HepG2 (cell line): ENCODE measurements around the gene CDC14A. TPM values are rescaled to one million over a fixed set of nuclear protein-coding genes. Genes with fewer than 3 reads are reported as not detected.
A peak's percentile ranks its signal among the peaks of the same experiment; 100 is the strongest.

Source experiments
- CBX5 ChIP-seq: sonication (generic); formaldehyde crosslinking; IDR thresholded peaks from 2 replicates; pipeline ENCODE4 v1.4.0; 2020; ENCODE audit warnings: missing genetic modification reagents, borderline replicate concordance
- LCORL ChIP-seq, 2 experiments: fragments of 450-650 bp in 1 of 2; sonication (generic) in 1 of 2; formaldehyde crosslinking in 1 of 2; IDR thresholded peaks; 2 replicates each; pipeline versions ENCODE4 v1.5.0 to v1.6.1; 2017 to 2020; ENCODE audit warnings: antibody characterized with exemption in 1 of 2, missing genetic modification reagents in 1 of 2
- MAFK ChIP-seq, 2 experiments: IDR thresholded peaks in 1 of 2; conservative IDR thresholded peaks in 1 of 2; 2 replicates each; pipeline ENCODE4 v1.6.1; 2011; ENCODE audit warnings: improper control_type of control experiment in 2 of 2, low read length in 2 of 2
- MEF2D ChIP-seq: sonication (generic); formaldehyde crosslinking; IDR thresholded peaks from 2 replicates; pipeline ENCODE4 v1.5.1; 2020; ENCODE audit warnings: mild to moderate bottlenecking, missing genetic modification reagents
- MNT ChIP-seq: fragments of 450-650 bp; IDR thresholded peaks from 2 replicates; pipeline ENCODE4 v1.6.1; 2016
- MTA3 ChIP-seq: sonication (generic); formaldehyde crosslinking; IDR thresholded peaks from 2 replicates; pipeline ENCODE4 v1.4.0; 2020; ENCODE audit warnings: missing genetic modification reagents
- NCOA5 ChIP-seq: sonication (generic); formaldehyde crosslinking; IDR thresholded peaks from 2 replicates; pipeline ENCODE4 v1.4.0; 2020; ENCODE audit warnings: missing genetic modification reagents
- NR2C2 ChIP-seq: sonication (generic); formaldehyde crosslinking; IDR thresholded peaks from 2 replicates; pipeline ENCODE4 v1.4.0; 2020; ENCODE audit warnings: missing genetic modification reagents, mild to moderate bottlenecking, moderate library complexity, borderline replicate concordance
- POLR2A ChIP-seq, 2 experiments: IDR thresholded peaks; 2 replicates each; pipeline ENCODE4 v1.6.1; 2011; ENCODE audit warnings: low read depth in 2 of 2, low read length in 2 of 2, mild to moderate bottlenecking in 1 of 2, moderate library complexity in 1 of 2; ENCODE audit not compliant: insufficient read depth in 1 of 2
- RCOR2 ChIP-seq: IDR thresholded peaks from 2 replicates; pipeline ENCODE4 v1.6.1; 2016; ENCODE audit warnings: missing biosample characterization, missing genetic modification reagents
- SKI ChIP-seq: fragments of 450-650 bp; IDR thresholded peaks from one replicate; pipeline ENCODE4 v1.6.1; 2018; ENCODE audit warnings: mild to moderate bottlenecking; ENCODE audit not compliant: partially characterized antibody
- SNAI1 ChIP-seq: sonication (generic); formaldehyde crosslinking; IDR thresholded peaks from 2 replicates; pipeline ENCODE4 v1.5.0; 2020; ENCODE audit warnings: mild to moderate bottlenecking, missing genetic modification reagents, borderline replicate concordance
- TCF7L2 ChIP-seq: IDR thresholded peaks from 2 replicates; pipeline ENCODE4 v1.6.1; 2011; ENCODE audit warnings: mild to moderate bottlenecking, low read depth, low read length, moderate library complexity
- ZNF160 ChIP-seq: sonication (generic); formaldehyde crosslinking; IDR thresholded peaks from 2 replicates; pipeline ENCODE4 v1.8.0; 2022; ENCODE audit warnings: mild to moderate bottlenecking, inconsistent platforms, missing genetic modification reagents
- ZNF256 ChIP-seq: sonication (generic); formaldehyde crosslinking; conservative IDR thresholded peaks from 2 replicates; pipeline ENCODE4 v1.4.0; 2020; ENCODE audit warnings: missing genetic modification reagents
- ZNF260 ChIP-seq: sonication (generic); formaldehyde crosslinking; IDR thresholded peaks from 2 replicates; pipeline ENCODE4 v1.4.0; 2020; ENCODE audit warnings: missing genetic modification reagents, low read depth, mild to moderate bottlenecking, borderline replicate concordance
- ZNF572 ChIP-seq: sonication (generic); formaldehyde crosslinking; IDR thresholded peaks from 2 replicates; pipeline ENCODE4 v1.5.1; 2020; ENCODE audit warnings: mild to moderate bottlenecking, missing genetic modification reagents
- ZNF710 ChIP-seq: sonication (generic); formaldehyde crosslinking; IDR thresholded peaks from 2 replicates; pipeline ENCODE4 v1.5.0; 2020; ENCODE audit warnings: mild to moderate bottlenecking, missing genetic modification reagents, borderline replicate concordance
- polyA plus RNA-seq, 8 experiments: library from polyadenylated mRNA; depleted of rRNA in 3 of 8; stranded (reverse) in 7 of 8; unstranded in 1 of 8; fragments of >200 nt; fragmentation: Illumina TruSeq in 4 of 8; extraction: Trizol in 4 of 8; gene quantifications; 2 replicates each; pipeline versions ENCODE4 v1.2.1 to v1.2.3, GENCODE V29; 2011 to 2016; ENCODE audit warnings: low read depth in 4 of 8, missing spikeins in 1 of 8, mixed read lengths in 1 of 8; ENCODE audit not compliant: insufficient read depth in 1 of 8
- total RNA-seq, 5 experiments: library from RNA; depleted of rRNA; stranded (reverse); fragments of >200 nt; fragmentation: Illumina TruSeq; extraction: Trizol; gene quantifications; 2 replicates each; pipeline ENCODE4 v1.2.3, GENCODE V29; 2016; ENCODE audit warnings: low read depth in 1 of 5
- TF ChIP-seq, protein P1 (sequence below): sonication (generic); formaldehyde crosslinking; IDR thresholded peaks from 2 replicates; pipeline ENCODE4 v1.8.0; 2022; ENCODE audit warnings: mild to moderate bottlenecking, missing genetic modification reagents
- TF ChIP-seq, protein P2 (sequence below): IDR thresholded peaks from 2 replicates; pipeline ENCODE4 v1.6.1; 2016; ENCODE audit warnings: mild to moderate bottlenecking
- TF ChIP-seq, protein P3 (sequence below): sonication (generic); IDR thresholded peaks from 2 replicates; pipeline ENCODE4 v1.6.1; 2016; ENCODE audit warnings: low read depth, borderline replicate concordance

Gene CDC14A
- total and polyA plus RNA-seq, 2 of the 13 experiments (the other 11 are each of a cell fraction or from before 2014, with no cell fraction given), result 2.8 to 4.9 TPM

GRCh38 chr1:100485855-100486258 is 133.6 kb downstream of the CDC14A start (continued):
- TF ChIP-seq MNT (no peak), RCOR2 (CRISPR knock-in tag) (peak; percentile 72), NR2C2 (CRISPR knock-in tag) (no peak), CBX5 (CRISPR knock-in tag) (no peak), ZNF260 (CRISPR knock-in tag) (no peak), TCF7L2 (0 out of 2 replicates have a peak, but pooled peaks have one; percentile 25), ZNF160 (no peak), SKI (peak; percentile 52), ZNF710 (CRISPR knock-in tag) (peak; percentile 88), LCORL (IDR thresholded peaks at IDR 0.05) (no peak), LCORL (CRISPR knock-in tag; IDR thresholded peaks at IDR 0.05) (peak; percentile 72; the same call in 1 of the 2 replicates), NCOA5 (no peak), ZNF572 (CRISPR knock-in tag) (no peak), ZNF256 (CRISPR knock-in tag) (no peak), MAFK (conservative IDR thresholded peaks at IDR 0.05 in 1 of 2, IDR thresholded peaks at IDR 0.05 in 1 of 2; ENCODE audit: low read length in 2 of 2) (peak; percentile 94), MTA3 (CRISPR knock-in tag) (no peak), SNAI1 (CRISPR knock-in tag) (no peak), POLR2A (IDR thresholded peaks at IDR 0.05; ENCODE audit: insufficient read depth in 1 of 2, low read depth in 2 of 2, low read length in 2 of 2) (no peak), MEF2D (CRISPR knock-in tag) (peak; percentile 55; the same call in 1 of the 2 replicates)
- TF ChIP-seq, protein P1, sequence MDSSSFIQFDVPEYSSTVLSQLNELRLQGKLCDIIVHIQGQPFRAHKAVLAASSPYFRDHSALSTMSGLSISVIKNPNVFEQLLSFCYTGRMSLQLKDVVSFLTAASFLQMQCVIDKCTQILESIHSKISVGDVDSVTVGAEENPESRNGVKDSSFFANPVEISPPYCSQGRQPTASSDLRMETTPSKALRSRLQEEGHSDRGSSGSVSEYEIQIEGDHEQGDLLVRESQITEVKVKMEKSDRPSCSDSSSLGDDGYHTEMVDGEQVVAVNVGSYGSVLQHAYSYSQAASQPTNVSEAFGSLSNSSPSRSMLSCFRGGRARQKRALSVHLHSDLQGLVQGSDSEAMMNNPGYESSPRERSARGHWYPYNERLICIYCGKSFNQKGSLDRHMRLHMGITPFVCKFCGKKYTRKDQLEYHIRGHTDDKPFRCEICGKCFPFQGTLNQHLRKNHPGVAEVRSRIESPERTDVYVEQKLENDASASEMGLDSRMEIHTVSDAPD, result no peak
- TF ChIP-seq, protein P2, sequence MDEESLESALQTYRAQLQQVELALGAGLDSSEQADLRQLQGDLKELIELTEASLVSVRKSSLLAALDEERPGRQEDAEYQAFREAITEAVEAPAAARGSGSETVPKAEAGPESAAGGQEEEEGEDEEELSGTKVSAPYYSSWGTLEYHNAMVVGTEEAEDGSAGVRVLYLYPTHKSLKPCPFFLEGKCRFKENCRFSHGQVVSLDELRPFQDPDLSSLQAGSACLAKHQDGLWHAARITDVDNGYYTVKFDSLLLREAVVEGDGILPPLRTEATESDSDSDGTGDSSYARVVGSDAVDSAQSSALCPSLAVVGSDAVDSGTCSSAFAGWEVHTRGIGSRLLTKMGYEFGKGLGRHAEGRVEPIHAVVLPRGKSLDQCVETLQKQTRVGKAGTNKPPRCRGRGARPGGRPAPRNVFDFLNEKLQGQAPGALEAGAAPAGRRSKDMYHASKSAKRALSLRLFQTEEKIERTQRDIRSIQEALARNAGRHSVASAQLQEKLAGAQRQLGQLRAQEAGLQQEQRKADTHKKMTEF (CRISPR knock-in tag), result peak; percentile 77
- TF ChIP-seq, protein P3, sequence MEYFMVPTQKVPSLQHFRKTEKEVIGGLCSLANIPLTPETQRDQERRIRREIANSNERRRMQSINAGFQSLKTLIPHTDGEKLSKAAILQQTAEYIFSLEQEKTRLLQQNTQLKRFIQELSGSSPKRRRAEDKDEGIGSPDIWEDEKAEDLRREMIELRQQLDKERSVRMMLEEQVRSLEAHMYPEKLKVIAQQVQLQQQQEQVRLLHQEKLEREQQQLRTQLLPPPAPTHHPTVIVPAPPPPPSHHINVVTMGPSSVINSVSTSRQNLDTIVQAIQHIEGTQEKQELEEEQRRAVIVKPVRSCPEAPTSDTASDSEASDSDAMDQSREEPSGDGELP, result peak; percentile 64; the same call in 1 of the 2 replicates
